Activated gamma-delta T cell treated with Interleukin-2 at 50 U/mL for 16 hours (primary cell): ENCODE results near the gene FOXI1.
A peak's percentile ranks its signal among the peaks of the same experiment; 100 is the strongest.
"Not testable (repeated sequence)": the region's sequence is repeated elsewhere in the genome, so short reads cannot be mapped to it uniquely, and the experiment has no call there.

Experiments
- DNase-seq: peaks from one replicate; pipeline ENCODE4 v3.0.0-alpha.2; 2020

The FOXI1 gene

GRCh38 chr5:170094329-170094728 lies 11.4 kb upstream of the FOXI1 start:
- DNase-seq = not testable (repeated sequence)

- no peak for DNase-seq
Observed at GRCh38 chr5:170095646-170096045, 10.1 kb upstream of the FOXI1 start.

DNA sequence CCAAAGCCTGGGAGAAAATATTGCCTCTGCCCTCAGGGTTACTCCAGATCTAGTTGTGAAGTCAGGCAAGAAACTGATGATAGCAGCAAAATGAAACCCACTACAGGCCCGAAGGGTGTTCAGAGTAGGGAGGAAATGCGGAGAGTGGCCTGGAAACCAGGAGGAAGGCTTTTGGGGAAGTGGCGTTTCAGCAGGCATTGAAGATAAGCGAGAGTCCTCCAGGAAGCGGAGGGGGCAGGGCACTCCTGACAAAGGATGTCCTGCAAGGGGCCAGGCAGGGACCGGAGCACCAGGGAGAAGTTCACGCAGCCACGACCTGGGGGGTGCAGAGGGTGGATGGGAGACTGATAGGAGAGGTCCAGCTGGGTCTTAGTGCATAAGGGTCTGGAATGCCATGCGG lies 7.8 kb upstream of the FOXI1 start:
- no peak for DNase-seq

DNA sequence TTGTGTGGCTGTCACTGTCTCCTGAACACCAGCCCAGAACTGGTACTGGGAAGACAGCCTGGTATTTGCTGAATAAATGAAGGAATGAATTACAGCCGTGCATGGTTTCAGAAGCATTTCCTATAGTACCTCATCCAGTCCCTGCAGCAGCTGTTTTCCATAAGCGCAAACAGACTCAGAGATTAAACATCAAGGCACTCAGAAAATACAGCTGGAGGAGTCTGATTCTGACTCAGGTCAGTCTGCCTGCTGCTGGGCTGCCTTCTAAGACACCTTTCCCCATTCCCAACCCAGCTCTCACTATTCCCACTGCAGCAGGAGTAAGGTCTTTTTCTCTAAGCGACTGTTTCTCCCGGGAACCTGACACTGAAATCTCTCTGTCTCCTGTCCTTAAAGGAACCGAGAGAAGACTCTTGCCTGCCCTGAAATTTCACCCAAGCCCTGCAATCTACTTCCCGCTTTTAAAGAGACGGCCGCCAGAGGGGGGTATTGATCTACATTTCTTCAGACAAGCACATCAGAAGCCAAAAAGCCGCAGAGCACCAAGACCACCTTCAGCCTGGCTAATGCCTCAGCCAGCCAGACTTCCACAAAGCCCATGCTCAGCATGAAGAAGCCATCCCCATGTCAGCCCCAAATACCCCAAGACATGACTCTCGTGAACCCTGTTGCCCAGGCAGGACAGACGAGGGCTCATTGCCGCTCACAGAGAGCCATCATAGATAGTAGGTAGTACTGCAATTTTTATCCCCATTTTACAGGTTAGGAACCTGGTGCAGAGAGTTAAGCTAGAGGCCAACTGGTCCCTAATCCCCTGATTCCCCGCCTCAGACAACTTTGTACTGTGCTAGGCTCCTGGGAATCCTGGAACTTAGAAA lies 5.4 kb upstream of the FOXI1 start:
- peak; percentile 69 for DNase-seq

GRCh38 chr5:170103447-170103846 lies 2.2 kb upstream of the FOXI1 start:
- no peak for DNase-seq

- DNase-seq = no peak
Observed at GRCh38 chr5:170104299-170104698, 1.4 kb upstream of the FOXI1 start.

GRCh38 chr5:170104710-170105109 lies 987 bp upstream of the FOXI1 start:
- DNase-seq = no peak

DNA sequence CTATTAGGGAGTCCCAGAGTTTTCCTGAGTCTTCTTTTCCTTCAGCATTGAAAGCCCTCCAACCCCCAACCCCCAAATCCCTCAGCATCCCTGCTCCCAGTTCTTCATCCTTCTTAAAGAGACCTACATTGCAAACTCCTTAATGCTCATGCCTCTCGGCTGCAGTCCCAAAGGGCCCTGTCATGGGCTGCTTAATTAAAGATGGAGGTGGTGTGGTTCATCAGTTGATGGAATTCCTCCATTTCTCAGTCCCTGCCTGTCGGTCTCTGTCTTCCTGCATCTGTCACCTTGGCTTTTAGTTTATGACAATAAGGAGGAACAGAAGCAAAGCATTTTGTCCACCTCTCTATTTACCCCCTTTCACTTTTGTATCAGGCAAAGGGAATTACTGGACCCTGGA lies 2.0 kb downstream of the FOXI1 start:
- no peak for DNase-seq

- DNase-seq = no peak
Observed at GRCh38 chr5:170108266-170108785, 2.6 kb downstream of the FOXI1 start.

DNA sequence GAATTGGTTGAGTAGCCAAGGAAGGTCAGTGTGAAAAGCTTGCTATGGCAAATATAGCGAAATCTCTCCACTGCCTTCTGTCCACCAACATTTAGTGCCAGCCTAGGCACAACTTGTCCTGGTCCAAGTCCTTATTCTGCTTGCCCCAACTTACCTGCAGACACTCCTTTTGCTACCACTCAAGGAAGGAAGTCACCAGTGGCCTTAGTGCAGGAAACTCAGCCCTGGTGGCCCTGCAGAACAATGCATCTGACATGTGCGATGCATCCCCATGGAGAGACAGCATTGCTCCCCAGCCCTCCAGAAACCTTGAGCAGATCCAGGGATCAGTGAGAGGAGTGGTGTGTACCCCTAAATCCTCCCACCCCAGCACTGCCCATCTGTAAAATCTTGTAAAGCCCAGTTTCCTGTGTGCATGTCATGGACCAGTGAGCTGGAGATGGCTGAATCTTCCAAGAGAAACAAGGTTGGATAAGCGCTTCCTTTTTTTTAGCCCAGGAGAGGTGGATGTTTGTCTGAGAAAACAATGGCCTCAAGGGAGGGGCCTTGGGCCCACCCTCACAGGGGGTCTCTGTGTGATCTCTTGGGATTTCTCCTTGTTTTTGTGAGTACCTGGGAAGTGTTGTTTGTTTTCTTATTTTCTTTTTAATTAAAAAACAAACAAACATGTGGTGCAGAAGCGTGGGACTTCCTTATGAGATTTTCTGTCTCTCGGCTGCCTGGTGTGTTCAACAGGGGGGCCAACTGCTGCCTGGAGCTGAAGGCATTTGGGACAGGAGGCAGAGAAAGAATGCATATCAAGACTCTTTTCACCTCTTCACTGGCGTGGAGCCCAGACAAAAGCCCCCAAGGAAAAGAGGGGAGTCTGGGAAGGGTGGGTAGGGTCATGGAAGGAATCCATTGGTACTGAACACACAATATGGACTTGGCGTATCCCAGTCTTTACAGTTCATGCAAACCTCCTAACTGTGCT lies 3.6 kb downstream of the FOXI1 start:
- no peak for DNase-seq

GRCh38 chr5:170110403-170111087 lies 4.8 kb downstream of the FOXI1 start:
- no peak for DNase-seq

DNA sequence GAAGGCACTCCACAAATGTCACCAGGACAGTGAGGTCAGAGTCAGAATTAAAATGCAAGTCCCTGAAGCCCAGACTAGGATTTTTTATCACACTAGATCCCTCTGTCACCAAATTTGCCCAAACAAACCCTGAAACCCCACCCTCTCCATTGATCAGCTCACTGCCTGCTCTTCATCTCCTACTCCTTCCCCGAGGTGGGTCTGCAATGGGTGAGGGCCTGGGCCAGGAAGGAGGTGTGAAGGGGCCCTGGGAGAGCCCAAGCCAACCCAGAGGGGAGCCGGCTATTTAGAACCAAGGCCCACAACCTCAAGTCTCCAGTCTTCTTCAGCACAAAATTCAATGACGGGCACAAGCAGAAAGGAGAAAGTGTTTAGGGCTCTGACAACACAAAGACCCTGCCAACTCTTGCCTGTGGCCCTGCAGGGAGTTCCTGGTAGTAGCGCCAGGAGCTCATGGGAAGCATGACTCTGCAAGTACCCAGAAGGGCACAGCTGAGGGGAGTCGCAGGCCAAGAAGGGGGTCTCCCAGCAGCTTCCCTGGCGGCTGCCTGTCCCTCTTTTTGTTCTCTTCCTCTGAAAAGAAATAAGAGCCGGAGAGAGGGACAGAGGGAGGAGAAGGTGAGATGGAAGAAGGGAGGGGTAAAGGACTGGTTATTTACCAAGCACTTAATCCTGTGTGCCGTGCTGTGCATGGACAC lies 5.5 kb downstream of the FOXI1 start:
- no peak for DNase-seq

GRCh38 chr5:170112876-170113521 lies 7.3 kb downstream of the FOXI1 start:
- no peak for DNase-seq

- no peak for DNase-seq
Observed at GRCh38 chr5:170113522-170113900, 7.8 kb downstream of the FOXI1 start.

DNA sequence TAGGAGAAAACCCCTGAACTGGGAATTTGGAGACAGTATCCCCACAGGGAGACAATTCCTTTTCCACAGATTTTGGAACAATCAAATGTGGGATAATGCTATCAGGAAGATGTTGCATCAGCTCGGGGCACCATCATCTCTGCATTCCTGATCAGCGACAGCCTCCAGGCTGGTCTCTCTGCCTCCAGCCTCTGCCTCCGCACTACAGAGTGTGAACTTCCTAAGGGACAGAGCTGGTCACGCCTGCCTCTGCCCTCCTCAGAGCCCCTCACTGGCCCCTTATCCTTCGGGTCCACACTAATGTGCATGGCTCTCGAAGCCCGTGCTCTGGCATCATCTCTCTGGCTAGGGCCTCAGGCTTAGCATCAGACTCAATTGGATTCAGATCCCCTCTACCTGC lies 8.6 kb downstream of the FOXI1 start:
- DNase-seq = no peak

DNA sequence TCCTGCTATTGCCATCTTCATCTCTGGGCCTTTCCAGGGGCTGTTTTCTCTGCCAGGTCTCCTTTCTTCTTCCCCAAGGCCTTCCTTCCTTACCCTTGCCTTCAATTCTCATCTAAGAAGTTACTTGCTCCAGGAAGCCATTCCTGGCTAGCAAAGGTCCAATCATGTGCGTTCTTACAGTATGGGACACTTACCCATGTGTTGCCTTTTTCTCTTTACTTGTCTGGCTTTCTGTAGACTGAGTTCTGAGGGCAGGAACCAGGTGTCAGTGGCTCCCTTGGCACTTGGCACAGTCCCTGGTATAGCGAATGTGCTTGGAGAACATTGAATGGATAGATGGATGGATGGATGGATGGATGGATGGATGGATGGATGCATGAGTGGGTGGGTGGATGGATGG lies 10.2 kb downstream of the FOXI1 start:
- no peak for DNase-seq

DNA sequence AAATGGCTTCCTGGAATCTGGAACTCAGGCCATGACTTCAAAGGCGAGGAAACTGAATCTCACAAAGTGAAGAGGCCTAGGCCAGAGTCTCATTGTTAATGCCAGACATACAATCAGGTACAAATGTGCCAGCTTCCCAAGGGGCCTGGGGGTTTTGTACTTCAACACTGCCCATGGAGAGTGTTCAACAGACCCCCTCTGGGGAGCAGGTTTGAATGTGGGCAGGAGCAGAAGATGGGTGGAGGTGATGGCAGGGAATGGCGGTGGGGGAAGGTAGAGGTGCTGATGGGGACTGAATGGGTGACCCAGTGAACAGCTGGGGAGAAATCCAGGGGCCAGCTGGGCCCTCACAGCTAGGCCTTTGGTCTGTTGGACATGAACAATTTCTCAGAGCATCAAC lies 12.0 kb downstream of the FOXI1 start:
- DNase-seq = no peak

DNA sequence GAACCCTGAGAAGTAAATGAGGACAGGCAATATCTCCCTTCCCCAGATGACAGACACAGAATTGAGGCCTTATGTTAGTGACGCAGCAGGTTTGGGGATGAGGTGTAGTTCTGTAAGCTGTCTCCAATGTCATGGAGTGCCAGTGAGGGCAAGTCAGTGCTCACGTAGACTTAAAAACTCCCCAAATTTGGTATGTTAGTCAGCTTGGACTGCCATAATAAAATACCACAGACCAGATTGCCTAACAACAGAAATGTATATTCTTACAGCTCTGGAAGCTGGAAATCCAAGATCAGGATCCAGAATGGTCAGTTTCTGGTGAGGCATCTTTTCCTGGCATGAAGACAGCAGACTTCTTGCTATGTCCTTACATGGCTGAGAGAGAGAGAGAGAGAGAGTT lies 14.9 kb downstream of the FOXI1 start:
- no peak for DNase-seq

GRCh38 chr5:170121321-170121720 lies 15.6 kb downstream of the FOXI1 start:
- no peak for DNase-seq

- no peak for DNase-seq
Observed at GRCh38 chr5:170126061-170126460, 20.4 kb downstream of the FOXI1 start.

- DNase-seq = no peak
Observed at GRCh38 chr5:170126626-170127025, 20.9 kb downstream of the FOXI1 start.

DNA sequence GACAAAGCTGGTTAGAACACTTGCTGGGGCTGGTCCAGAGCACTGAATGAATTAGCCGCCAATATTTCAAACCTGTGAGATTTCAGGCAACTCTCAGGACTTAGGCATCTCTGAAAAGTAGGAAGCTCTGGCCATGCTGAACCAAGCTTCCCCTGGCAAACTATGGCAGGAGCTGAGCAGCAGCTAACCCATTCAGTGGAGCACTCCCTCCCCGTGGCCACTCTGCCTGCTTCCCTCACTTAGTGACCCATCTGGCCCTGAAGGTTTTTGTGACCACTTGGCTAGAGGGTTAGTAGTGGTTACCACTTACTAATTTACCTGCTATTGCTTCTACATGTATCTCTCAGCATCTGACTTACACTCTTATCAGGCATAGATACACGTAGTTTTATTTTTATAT lies 25.5 kb downstream of the FOXI1 start:
- no peak for DNase-seq
